Gastroesophageal sphincter (tissue), 3 donors: ENCODE measurements around the gene CTDSPL2.

Experiments used
- CTCF ChIP-seq, 4 experiments: fragments of 200-600 bp in 2 of 4; fragments of 450-650 bp in 2 of 4; sonication (generic) in 1 of 4; IDR thresholded peaks; one replicate each; pipeline ENCODE4 v1.5.1; 2017 to 2019; ENCODE audit warnings: antibody characterized with exemption in 4 of 4, mild to moderate bottlenecking in 2 of 4, moderate library complexity in 2 of 4
- EP300 ChIP-seq: sonication (generic); formaldehyde crosslinking; IDR thresholded peaks from one replicate; pipeline ENCODE4 v1.6.1; 2017; ENCODE audit warnings: antibody characterized with exemption, mild to moderate bottlenecking
- POLR2A ChIP-seq, 2 donors: fragments of 450-650 bp; IDR thresholded peaks; one replicate each; pipeline ENCODE4 v1.6.1; 2017; ENCODE audit warnings: antibody characterized with exemption in 2 of 2, mild to moderate bottlenecking in 2 of 2, moderate library complexity in 1 of 2
- POLR2AphosphoS5 ChIP-seq: sonication (generic); formaldehyde crosslinking; IDR thresholded peaks from one replicate; pipeline ENCODE4 v1.6.1; 2017; ENCODE audit warnings: antibody characterized with exemption

GRCh38 chr15:44532689-44533088, 105.3 kb downstream of the CTDSPL2 start:
- TF ChIP-seq CTCF (IDR thresholded peaks at IDR 0.05): no peak
- no peak for TF ChIP-seq POLR2AphosphoS5
- no peak for TF ChIP-seq EP300
- TF ChIP-seq POLR2A (IDR thresholded peaks at IDR 0.05): no peak
